Raji (cell line): ENCODE measurements around the gene RAB3GAP2.

Experiments
- POLR2A ChIP-seq: IDR thresholded peaks from 2 replicates; pipeline ENCODE4 v1.6.1; 2011; ENCODE audit warnings: low read depth, low read length, control low read depth; ENCODE audit not compliant: insufficient read depth

Gene RAB3GAP2

GRCh38 chr1:220296981-220297380 is 24.7 kb upstream of the RAB3GAP2 start:
- TF ChIP-seq POLR2A: no peak

DNA sequence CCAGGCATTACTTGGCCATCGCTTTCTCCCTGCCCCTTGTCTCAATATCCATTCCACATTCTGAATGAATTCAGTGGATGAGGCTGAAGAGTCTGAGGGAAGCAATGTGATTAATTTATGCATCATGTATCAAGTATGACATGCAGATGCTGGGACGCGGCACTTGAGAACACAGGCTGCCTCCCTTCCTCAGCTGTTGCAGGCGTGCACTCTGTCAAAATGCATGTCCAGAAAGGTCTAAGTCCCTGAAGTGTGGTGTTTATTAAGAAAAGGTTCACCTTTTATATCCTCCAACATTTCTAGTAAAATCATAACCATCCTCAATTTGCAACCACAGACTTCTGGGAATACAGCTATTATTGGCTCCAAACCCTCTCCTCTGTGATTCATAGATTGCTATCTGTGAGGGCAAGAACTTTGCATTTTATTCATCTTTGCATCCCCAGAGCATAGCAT is 22.6 kb upstream of the RAB3GAP2 start:
- TF ChIP-seq POLR2A: no peak

DNA sequence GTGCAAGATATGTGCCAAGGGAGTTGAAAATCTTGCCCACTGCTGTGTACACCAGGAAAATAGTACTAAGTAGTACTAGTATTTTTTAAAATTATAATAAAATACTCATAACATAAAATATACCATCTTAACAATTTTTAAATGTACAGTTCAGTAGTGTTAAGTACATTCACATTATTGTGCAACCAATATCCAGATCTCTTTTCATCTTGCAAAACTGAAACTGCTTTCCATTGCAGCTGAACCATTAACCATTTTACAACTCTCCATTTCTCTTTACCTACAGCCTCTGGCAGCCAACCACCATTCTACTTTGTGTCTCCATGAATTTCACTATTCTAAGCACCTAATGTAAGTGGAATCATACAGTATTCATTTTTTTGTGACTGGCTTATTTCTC is 19.3 kb upstream of the RAB3GAP2 start:
- TF ChIP-seq POLR2A: no peak

- no peak for TF ChIP-seq POLR2A
These were observed 18.0 kb upstream of the RAB3GAP2 start for GRCh38 chr1:220290140-220290761.

- no peak for TF ChIP-seq POLR2A
These were observed 14.9 kb upstream of the RAB3GAP2 start for GRCh38 chr1:220287129-220287528.

- no peak for TF ChIP-seq POLR2A
These were observed 11.4 kb upstream of the RAB3GAP2 start for GRCh38 chr1:220283625-220284024.

DNA sequence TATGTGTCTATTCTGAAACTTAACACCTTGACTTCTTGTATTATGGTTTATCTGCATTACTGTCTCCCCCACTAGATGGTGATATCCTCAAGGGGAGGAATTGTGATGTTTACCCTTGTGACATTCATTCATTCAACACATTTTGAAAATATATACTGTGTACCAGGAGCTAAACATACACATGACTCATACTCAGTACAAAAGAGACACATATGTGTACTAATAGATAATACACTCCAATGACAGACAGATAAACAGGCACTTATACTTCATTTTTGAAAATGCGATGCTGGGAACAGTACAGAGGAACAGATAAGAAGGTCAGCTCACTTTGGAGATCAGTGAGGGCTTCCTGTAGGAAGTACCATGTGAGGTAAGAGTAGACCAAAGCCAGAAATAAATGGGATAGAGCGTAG is 8.9 kb upstream of the RAB3GAP2 start:
- no peak for TF ChIP-seq POLR2A

DNA sequence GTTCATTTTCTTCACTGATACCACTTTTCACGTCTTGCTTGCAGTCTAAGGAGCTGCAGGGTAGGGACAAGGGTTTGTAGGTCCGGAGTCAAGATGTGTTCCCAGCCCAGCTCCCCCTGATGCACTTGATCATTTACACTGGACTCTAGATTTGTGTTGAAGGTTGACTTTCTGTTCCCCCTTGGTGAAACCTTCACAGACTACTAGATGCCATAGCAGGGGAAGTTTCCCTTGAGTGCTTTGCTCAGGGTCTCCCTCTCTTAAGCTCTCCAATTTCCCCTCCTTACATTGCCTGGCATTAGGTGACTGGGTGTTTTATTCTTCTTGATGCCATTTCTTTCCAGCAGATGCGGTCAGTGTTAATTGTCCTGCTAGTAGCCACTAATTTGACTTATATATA is 8.0 kb upstream of the RAB3GAP2 start:
- TF ChIP-seq POLR2A: no peak

- TF ChIP-seq POLR2A: no peak
These were observed 6.7 kb upstream of the RAB3GAP2 start for GRCh38 chr1:220278991-220279390.

- no peak for TF ChIP-seq POLR2A
These were observed 3.2 kb upstream of the RAB3GAP2 start for GRCh38 chr1:220275430-220275829.

- no peak for TF ChIP-seq POLR2A
These were observed 2.1 kb upstream of the RAB3GAP2 start for GRCh38 chr1:220274251-220274855.

GRCh38 chr1:220272841-220273090 is 513 bp upstream of the RAB3GAP2 start:
- TF ChIP-seq POLR2A: no peak

GRCh38 chr1:220271706-220272046 is 577 bp downstream of the RAB3GAP2 start:
- TF ChIP-seq POLR2A: no peak

DNA sequence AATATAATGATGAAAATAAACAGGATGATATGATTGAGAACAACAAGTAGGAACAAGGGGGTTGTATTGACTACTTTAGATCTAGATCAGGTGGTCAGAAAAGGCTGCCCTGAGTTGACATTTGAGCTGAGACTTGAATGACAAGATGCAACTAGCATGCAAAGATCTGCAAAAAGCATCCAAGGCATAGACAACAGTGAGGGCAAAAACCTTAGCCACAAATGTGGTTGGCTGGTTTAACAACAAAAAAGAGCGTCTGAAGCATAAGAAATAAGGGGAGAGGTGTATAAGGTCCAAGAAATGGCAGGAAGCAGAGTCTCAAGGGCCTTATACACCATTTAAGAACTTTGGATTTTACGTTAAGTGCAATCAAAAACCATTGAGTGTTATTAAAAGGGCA is 3.2 kb downstream of the RAB3GAP2 start:
- TF ChIP-seq POLR2A: no peak

DNA sequence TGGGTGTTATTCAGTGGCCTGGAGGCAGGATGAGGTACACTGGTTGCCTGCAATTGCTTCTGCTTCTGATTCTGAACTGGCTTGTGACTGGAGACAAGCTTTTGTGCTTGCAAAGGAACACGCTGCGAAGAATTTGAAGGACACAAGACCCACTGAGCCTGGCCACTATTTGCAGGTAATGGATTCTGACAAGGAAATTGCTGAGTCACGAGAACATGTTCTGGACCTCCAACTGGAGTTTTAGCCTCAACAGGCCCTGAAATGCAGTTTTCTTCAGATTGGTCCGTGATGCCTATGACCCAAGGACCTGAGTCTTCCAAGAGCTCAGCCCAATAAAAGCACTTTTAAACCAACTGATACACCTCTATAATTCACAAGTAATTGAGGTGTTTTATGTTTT is 4.6 kb downstream of the RAB3GAP2 start:
- TF ChIP-seq POLR2A: no peak

- TF ChIP-seq POLR2A: no peak
These were observed 17.0 kb downstream of the RAB3GAP2 start for GRCh38 chr1:220255204-220255603.

DNA sequence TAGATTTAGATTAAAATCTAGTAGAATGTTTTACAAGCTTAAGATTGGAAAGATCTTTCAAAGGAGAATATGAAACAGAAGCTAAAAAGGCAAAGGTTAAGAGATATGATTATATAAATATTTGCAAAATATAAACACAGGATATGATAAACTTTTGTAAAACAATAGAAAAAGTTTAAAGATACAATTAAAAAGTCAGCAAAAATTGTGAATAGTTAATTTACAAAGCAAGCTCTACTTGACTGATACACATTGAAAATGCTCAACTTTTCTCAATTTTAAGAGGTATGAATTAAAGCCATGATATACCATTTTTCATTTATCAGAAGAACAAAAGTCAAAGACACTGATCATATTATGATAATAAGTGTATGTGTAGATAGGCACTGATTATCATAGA is 21.0 kb downstream of the RAB3GAP2 start:
- TF ChIP-seq POLR2A: no peak
